ENCODE data around the gene CAMSAP1.

Gene CAMSAP1

GRCh38 chr9:135812961-135813360, 94.4 kb downstream of the CAMSAP1 start:
- no peak for DNase-seq (ENCODE audit: low spot score)

- peak; percentile 77 for DNase-seq (ENCODE audit: low spot score)
Observed at GRCh38 chr9:135811801-135812200, 95.5 kb downstream of the CAMSAP1 start.

GRCh38 chr9:135810806-135811575, 96.4 kb downstream of the CAMSAP1 start:
- DNase-seq (ENCODE audit: low spot score) = no peak

- no peak for DNase-seq (ENCODE audit: low spot score)
Observed at GRCh38 chr9:135809166-135809565, 98.2 kb downstream of the CAMSAP1 start.

GRCh38 chr9:135805422-135806022, 101.8 kb downstream of the CAMSAP1 start:
- no peak for DNase-seq (ENCODE audit: low spot score)

- no peak for DNase-seq (ENCODE audit: low spot score)
Observed at GRCh38 chr9:135804581-135805421, 102.5 kb downstream of the CAMSAP1 start.

GRCh38 chr9:135803441-135803840, 103.9 kb downstream of the CAMSAP1 start:
- DNase-seq (ENCODE audit: low spot score) = no peak

- DNase-seq (ENCODE audit: low spot score) = no peak
Observed at GRCh38 chr9:135802876-135803419, 104.4 kb downstream of the CAMSAP1 start.

GRCh38 chr9:135801070-135801469, 106.3 kb downstream of the CAMSAP1 start:
- no peak for DNase-seq (ENCODE audit: low spot score)

- no peak for DNase-seq (ENCODE audit: low spot score)
Observed at GRCh38 chr9:135799261-135799660, 108.1 kb downstream of the CAMSAP1 start.

GRCh38 chr9:135798263-135798585, 109.1 kb downstream of the CAMSAP1 start:
- no peak for DNase-seq (ENCODE audit: low spot score)

- peak; percentile 53 for DNase-seq (ENCODE audit: low spot score)
Observed at GRCh38 chr9:135797507-135798262, 109.7 kb downstream of the CAMSAP1 start.

- no peak for DNase-seq (ENCODE audit: low spot score)
Observed at GRCh38 chr9:135796784-135797485, 110.4 kb downstream of the CAMSAP1 start.

- DNase-seq (ENCODE audit: low spot score) = no peak
Observed at GRCh38 chr9:135795391-135795790, 112.0 kb downstream of the CAMSAP1 start.

- no peak for DNase-seq (ENCODE audit: low spot score)
Observed at GRCh38 chr9:135794361-135794885, 112.9 kb downstream of the CAMSAP1 start.

- no peak for DNase-seq (ENCODE audit: low spot score)
Observed at GRCh38 chr9:135794057-135794335, 113.3 kb downstream of the CAMSAP1 start.

GRCh38 chr9:135793221-135794056, 113.9 kb downstream of the CAMSAP1 start:
- no peak for DNase-seq (ENCODE audit: low spot score)

- DNase-seq (ENCODE audit: low spot score) = no peak
Observed at GRCh38 chr9:135792268-135793128, 114.8 kb downstream of the CAMSAP1 start.

All from Ammon's horn (tissue), 1 donor.